Myocyte (in vitro differentiated cells): ENCODE measurements around the gene SGMS1. TPM values are rescaled to one million over a fixed set of nuclear protein-coding genes. Genes with fewer than 3 reads are reported as not detected.

Source experiments
- DNase-seq: peaks from one replicate; pipeline ENCODE4 v3.0.0-alpha.2; 2012; ENCODE audit warnings: low read depth
- total RNA-seq: library from RNA; depleted of rRNA; stranded (reverse); fragments of >200 nt; gene quantifications from 2 replicates; pipeline ENCODE4 v1.2.3, GENCODE V29; 2014

The SGMS1 gene
- total RNA-seq, 1 donor from 2014 or later = 44.0 TPM

DNA sequence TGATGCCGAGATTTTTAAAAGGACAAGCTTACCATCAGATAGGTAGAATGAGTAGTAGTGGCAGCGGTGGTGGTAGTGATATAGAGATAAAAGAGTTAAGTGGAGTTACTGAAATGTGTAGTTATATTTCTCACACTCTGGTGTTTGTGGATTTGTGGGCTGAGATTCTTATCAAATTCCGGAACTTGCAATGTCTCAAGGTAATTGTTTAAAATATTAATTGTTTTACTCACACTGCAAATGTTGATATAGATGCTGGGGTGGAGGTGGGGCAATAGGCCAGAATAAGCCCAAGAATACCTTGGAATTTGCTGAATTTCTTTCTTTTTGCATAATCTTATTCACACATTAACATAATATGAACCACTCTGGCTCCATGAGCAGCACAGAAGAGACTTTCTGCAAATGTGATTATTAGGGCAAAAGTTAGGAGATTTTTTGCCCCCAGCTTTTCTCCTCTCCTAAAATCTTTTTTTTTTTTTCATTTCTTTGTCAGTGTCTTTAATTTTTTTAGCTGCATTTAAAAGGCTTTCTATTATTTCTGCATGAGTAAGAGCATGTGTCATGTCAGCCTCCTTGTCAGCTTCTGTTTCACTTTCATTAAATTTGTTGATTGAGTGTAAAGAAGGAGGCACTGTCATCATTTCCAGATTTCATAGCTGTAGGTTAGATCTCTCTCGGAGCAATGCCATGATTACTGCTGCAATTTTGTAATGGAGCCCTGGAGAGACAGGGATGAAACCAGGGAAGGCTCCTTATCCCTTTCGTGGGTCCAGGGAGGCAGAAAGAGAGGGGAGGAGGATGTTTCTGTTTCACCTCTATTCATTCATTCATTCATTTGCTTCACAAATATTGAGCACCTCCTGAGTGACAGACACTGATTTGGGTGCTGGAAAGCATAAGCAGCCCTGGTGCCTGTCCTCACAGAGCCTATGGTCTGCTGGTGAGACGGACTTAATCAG, 13.1 kb upstream of the SGMS1 start:
- DNase-seq = no peak

GRCh38 chr10:50635286-50635685, 11.5 kb upstream of the SGMS1 start:
- peak; percentile 30 for DNase-seq

GRCh38 chr10:50634479-50634878, 10.7 kb upstream of the SGMS1 start:
- no peak for DNase-seq

- no peak for DNase-seq
These were observed 7.3 kb upstream of the SGMS1 start for GRCh38 chr10:50631052-50631451.

- no peak for DNase-seq
These were observed 5.9 kb upstream of the SGMS1 start for GRCh38 chr10:50629495-50630122.

GRCh38 chr10:50627896-50628295, 4.1 kb upstream of the SGMS1 start:
- DNase-seq = no peak

- DNase-seq = no peak
These were observed 3.7 kb upstream of the SGMS1 start for GRCh38 chr10:50627443-50627842.

- no peak for DNase-seq
These were observed 1.9 kb upstream of the SGMS1 start for GRCh38 chr10:50625649-50626132.

GRCh38 chr10:50624866-50625501, 1.2 kb upstream of the SGMS1 start:
- DNase-seq = peak; percentile 77

DNA sequence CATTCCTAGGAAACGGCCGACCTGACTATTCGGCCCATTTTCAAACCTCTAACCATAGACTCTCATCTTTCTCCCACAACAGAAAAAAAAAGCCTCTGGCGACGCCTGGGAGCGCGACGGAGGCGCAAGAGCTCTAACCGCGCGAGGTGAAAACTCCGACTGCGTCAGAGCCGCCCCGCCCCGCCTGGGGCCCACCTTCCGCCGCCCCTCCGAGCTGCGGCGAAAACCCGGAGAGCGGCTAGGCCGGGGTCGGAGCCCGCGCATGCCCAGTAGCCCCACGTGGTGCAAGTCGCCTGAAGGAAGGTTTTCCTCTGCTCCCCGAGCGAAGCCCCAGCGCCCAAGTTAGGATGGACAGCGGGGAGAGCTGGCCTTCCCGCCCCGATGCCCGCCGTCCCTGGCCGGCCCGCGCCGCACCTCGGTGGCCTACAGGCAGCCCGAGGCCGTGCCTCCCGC, 683 bp upstream of the SGMS1 start:
- peak; percentile 95 for DNase-seq

DNA sequence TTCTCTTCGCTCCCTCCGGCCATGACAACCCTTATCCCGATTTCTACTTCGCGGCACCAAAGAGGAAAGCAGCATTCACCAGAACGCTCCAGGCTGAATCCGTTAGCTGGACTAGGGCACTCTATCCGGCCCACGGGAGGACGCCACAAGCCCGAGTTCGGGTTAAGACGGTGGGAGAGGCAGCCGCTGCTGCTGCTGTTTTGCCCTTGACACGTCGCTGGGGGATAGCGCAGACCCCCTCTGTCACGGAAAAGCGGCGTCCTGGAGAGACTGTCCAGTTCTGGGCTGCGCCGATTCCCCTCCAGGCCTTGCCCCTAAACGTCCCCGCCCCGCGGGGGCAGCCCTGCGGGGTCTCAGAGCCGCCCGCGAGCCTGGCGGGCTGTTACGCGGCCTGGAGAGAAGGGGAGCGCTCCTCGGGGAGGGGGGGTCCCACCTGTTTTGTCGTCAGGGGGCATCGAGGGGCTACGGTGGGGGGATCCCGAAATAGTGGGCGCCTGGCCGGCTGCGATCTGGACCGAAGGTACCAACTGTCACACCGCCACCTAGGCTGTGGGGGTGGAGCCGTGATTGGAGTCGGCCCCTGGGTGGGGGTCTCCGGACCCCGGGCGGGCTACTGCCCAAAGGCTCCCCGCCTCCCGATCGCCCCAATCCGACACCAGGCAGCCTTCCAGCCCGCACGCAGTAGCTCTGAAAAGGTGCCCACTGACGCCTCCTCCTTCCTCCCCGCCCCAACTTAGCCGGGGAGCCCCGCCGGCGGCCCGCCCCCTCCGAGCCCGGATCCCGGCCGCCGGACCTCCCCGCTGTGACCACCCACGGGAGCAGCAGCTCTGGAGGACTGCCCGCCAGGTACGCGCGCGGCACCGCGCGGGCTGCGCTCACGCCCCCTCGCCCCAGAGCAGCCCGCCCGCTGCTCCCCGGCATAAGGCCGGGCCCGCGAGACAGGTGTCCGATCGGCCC, 772 bp downstream of the SGMS1 start:
- peak; percentile 53 for DNase-seq

DNA sequence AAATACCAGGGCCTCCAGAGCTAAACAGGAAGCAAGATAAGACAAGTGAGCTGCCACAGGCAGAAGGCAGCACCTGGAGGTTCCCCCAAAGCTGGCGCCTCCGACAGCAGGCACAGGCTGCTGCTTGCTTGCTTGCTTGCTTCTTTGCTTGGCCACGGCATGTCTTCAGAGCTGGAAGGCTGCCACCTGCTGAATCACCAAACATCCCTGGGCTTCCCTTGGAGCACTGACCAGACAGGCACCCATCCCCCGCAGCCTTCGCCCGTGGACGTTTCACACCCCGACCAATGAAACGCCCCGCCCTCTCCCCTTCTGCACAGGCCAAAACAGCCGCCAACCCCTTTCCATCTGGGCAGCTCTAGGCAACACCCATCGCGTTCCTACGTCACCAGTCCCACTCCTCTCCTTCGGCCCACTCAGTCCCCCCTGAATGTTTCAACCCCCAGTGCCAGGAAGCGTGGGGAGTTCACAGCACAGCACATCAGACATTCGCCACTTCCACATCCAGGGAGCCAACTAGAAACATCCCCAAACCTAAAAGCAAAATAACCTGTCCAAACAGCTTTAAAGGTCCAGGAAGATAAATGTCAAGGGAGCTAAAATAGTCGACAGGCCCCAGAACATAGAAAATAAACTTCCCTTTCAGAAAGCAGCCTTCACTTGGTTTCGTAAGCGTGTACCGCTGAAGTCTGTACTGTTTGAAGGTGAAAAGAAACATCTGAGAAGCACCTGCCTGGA, 1.6 kb downstream of the SGMS1 start:
- DNase-seq = peak; percentile 98

DNA sequence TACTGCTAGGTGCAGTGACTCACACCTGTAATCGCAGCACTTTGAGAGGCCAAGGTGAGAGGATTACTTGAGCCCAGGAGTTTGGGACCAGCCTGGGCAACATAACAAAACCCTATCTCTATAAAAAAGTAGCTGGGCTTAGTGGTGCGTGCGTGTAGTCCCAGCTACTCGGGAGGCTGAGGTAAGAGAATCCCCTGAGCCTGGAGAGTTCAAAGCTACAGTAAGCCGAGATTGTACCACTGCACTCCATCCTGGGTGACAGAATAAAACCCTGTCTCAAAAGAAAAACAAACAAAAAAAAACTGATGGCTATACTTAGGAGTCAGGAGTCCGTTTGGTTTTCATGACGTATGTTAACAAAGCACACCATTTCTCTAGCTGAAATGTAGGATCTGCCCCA, 2.9 kb downstream of the SGMS1 start:
- no peak for DNase-seq

DNA sequence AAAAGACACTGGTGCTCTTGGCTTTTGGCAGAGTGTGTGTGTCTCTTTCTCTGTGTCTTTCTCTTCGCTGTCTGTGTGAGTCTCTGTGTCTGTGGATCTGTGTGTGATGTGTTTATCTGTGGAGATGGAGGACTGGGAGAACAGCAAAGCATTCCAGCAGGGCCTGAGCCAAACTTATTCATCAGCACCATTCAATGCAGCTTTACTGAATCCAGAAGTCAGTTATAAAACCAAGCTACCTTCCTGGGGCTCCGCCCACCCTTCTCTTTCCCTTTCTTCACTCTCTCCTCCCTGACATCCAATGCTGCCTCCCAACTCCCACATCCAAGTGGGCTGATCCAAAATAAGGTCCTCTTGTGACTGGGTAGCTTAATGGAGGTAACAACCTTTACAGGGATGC, 3.9 kb downstream of the SGMS1 start:
- DNase-seq = no peak

- DNase-seq = no peak
These were observed 4.6 kb downstream of the SGMS1 start for GRCh38 chr10:50619166-50619565.

- no peak for DNase-seq
These were observed 5.1 kb downstream of the SGMS1 start for GRCh38 chr10:50618624-50619023.

GRCh38 chr10:50615658-50616057, 8.1 kb downstream of the SGMS1 start:
- DNase-seq = no peak

- DNase-seq = no peak
These were observed 9.2 kb downstream of the SGMS1 start for GRCh38 chr10:50614444-50615137.

DNA sequence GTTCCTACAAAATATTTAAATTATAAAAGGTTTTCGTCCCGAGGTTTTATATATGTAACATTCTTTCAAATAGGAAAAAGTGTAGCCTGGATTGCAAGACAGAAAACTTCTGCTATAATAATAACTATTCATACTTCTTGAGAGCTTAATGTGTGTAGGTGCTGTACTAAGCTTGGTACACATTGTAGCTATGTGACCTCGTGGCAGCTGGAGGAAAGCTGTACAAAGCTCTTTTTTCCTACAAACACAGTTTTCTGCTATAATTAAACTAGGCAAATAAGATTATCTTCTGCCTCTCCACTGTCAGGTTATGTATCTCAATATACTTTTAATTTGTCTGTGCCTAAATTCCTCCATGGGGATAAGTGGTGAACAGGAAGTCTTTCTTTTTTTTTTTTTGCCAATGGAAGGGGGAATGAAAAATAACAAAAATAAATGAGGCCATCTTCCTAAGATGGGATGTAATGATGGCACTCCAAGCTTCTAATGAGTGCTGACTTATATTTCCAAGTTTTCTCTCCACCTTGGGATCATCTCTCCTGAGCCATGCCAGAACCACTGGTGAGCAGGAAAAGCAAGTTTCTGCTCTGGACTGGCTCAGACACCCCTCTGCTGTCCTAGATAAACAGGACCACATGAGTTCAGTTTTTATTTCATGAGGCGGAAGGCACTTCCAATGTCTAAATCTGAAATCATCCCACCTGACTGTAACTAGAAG, 9.9 kb downstream of the SGMS1 start:
- no peak for DNase-seq
